GM18505 (cell line): Measurements from ENCODE around the gene TMEM51.

Experiments
- ATAC-seq: cut with Tn5 transposase; IDR thresholded peaks from one replicate; pipeline ENCODE4 v1.9.1; 2021; ENCODE audit not compliant: unreplicated experiment
- POLR2A ChIP-seq: IDR thresholded peaks from 4 replicates; pipeline ENCODE4 v1.6.1; 2011; ENCODE audit warnings: borderline replicate concordance; ENCODE audit not compliant: insufficient read depth, insufficient read length; ENCODE audit errors: extremely low read depth

TMEM51 gene

DNA sequence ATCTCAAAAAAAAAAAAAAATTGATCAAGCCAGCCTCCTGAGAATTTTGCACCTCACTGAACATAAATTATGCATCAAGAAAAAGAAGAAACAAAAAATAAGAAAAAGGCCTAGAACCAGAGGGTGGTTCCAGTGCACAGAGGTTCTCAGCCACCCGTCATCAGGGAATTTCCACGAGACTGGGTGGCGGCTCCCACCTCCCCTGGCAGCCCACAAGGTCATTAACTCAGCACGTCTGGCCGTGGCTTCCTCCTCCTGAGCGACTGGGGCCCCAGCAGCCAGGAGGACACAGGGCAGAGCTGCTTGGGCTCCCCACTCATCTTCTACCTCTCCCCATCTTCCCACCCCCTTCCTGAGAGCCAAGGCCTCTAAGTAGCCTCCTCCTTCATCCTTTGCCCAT is 15.7 kb upstream of the TMEM51 start:
- TF ChIP-seq POLR2A, result no peak
- no peak for ATAC-seq

DNA sequence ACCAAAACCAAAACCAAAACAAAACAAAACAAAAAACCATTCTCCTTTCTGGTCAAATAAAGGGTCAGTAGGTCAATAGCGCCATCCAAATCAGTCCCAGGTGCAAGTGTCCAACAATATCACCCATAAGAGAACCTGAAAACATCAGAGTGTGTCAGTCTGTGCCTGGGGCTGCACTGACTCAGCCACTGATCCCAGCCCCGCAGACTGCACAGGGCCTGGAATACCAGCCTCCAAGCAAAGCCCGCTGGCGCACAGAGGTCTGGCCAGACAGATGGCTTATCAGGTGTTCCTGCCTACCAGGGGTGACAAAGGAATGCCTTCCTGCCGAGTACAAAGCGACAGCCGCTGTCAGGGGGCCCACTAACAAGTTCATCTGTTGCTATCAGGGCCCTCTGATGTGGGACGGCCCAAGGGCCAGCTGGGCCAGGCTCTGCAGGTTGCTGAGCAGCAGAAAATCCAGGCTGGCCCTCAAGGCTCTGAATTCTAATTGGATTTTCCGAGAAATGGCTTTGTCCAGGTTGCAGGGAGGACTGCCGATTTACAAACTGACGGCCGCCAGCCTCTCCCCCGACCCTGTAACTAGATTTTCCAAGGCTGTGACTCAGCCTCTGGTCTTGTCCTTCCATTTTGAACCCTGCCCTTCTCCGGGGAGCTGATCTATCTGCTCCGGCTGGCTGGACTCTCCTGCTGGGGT is 13.7 kb upstream of the TMEM51 start:
- TF ChIP-seq POLR2A, result no peak
- ATAC-seq, result no peak

DNA sequence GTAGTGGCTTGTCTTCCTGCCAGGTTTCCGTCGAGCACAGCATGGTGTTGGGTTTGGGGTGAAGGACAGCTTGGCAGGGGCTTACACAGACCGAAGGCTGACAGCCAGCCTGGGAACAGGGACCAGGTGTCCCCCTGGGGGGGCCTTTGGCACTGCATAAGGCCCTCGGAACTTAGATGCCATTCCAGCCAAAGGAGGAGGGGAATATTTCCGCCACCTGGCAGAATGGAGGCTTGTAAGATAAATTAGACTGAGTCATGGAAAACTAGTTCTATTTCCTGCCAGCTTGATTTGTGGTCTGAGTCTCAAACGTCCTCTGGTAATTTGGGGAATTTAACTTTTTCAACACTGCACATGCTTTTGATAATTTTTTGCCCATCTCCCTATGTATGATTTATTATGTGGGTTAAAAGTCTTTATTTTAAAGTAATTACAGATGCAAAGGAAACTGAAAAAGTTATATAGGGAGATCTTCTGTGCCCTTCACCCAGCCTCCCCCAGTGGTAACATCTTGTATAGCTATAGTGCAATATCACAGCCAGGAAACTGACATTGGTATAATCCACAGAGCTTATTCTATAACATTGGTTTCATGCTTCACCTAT is 11.5 kb upstream of the TMEM51 start:
- no peak for ATAC-seq
- TF ChIP-seq POLR2A, result no peak

DNA sequence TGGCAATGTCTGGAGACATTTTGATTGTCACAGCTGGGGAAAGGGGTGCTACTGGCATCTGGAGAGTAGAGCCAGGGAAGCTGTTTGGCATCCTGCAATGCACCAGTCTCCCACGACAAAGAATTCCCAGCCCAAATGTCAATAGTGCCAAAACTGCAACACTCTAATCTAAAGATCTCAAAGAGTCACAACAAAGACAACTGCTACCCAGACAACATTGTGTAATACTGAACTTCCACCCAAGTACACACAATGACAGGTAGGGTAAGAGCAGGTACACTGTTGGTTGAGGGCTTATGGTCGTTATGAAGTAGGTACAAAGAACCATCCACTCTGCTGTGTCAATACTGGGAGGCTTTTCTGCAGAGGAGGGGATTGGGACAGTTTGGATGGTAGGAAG is 8.2 kb upstream of the TMEM51 start:
- no peak for TF ChIP-seq POLR2A
- no peak for ATAC-seq

DNA sequence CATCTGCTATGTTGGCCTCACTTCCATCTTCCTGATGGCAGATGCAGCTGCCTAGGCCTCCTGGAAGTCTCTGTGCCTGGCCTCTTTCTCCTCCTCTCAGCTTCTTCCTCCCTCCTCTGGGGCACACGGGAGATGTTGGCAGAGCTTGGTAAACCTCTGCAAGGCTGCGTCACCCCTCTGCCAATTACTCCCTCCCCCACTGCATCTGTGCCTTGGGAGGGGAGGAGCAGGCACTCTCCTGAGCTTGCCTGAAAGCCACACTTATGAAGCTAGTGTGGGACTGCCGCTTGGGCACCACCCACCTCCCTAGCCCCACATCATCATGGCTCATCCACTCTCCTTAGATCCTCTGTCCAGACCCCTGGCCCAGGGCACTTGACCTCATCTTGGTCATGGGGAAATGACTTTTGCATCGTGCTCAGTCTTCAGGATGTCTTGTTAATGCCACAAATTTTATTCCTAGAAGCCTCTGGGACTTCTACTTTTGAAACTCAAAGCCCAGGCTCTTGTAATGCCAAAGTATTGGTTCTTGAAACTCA is 7.3 kb upstream of the TMEM51 start:
- no peak for TF ChIP-seq POLR2A
- no peak for ATAC-seq

DNA sequence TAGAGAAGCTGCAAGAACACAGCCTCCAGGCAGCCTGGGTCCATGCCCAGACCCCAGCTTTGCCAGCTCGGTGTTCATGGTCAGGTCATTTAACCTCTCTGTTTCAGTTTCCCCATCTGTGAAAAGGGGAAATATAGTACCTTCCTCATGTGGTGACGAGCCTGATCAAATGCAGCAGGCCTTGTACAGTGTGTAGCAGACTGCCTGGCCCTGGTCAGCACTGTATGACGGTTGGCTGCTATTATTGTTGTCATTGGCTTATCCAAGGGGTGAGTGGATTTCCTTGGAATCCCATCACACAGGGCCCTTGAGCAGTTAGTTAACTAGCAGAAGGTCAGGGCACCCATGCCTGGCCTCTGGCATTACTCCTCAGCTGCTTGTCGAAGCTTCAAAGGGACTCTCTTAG is 6.6 kb upstream of the TMEM51 start:
- ATAC-seq, result no peak
- no peak for TF ChIP-seq POLR2A

DNA sequence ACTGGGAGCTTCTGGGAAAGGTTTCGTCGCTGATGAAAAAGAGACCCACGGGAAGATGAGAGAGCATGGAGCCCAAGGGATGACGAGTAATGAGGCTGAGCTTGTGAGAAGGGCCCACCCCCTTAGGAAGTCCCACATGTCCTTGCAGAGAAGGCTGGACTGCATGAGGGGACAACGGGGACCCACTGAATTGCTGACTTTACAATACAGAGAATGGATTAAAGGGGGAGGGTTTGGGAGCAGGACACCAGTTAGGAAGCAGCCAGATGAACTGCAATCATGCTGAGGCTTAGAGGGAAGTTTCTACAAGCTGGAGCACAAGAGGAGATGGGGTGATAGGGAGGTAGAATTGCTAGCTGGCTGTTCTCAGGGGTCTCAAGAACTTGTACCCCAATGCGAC is 5.5 kb upstream of the TMEM51 start:
- no peak for ATAC-seq
- TF ChIP-seq POLR2A, result no peak

DNA sequence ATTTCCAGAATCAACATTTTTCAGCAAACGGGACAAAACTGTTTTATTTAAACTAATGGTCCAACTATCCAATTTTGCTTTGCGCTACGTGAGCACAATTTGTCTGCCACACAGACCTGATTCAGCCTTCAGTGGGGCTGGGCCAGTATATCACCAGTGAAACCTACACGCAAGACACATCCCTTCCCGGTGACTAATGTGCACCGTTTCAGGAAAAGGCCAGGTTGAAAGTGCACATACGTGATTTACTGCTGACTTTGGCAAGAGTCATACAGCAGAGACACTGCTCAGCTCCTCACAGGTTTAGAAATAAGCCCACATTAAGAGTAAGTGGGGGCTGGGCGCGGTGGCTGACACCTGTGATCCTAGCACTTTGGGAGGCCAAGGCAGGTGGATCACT is 5.1 kb upstream of the TMEM51 start:
- ATAC-seq, result no peak

DNA sequence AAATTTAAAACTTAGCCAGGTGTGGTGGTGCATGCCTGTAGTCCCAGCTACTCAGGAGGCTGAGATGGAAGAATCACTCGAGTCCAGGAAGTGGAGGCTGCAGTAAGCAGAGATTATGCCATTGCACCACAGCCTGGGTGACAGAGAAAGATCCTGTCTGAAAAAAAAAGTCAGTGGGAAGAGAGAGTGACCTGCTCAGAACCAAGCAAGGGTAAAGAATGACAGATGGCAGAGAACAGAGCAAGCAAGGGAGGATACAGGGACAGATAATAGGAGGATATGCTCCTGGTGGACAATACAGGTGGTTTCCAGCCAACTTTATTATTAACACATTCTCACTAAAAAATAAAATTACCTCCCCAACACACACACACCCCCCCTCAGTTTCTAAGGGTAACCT is 4.6 kb upstream of the TMEM51 start:
- ATAC-seq, result no peak
- no peak for TF ChIP-seq POLR2A

More for the DNA sequence above, 5.1 kb upstream of the TMEM51 start:
- no peak for TF ChIP-seq POLR2A

DNA sequence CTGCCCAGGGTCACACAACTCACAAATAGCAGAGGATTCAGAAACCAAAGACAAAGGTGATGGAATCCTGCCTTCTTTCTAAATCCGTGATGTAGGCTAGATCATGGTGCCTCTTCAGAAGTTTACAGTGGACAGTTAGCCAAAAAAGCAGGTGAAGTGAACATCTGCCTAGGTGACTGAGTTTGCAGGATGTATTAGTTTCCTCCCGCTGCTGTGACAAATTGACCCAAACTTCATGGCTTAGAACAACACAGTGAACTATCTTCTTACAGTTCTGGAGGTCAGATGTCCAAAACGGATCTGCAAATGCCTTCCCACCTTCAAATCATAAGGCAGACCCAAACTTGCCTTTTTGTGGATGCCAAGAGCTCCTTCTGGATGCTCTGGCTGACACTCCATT is 3.2 kb upstream of the TMEM51 start:
- no peak for TF ChIP-seq POLR2A
- ATAC-seq, result no peak

DNA sequence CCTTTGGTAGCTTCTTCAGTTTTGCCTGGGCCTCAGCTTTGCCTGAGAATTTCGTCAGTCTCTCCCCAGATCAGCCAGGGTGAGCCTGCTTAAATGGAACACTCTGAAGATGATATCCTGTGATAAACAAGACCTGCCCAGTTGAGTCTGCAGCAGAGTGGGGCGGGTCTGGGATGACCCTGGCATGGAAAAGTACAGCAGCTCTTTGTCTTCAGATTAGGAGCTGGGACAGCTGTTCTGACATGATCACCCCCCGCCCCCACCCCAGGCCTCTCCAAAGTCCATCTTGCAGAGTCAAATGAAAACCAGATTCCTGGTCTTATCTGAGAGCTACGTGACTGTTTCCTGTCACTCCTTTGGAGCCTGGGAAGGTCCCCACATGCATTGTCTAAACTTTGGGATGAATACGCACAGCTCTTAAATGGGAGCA is 2.2 kb upstream of the TMEM51 start:
- no peak for TF ChIP-seq POLR2A
- no peak for ATAC-seq

DNA sequence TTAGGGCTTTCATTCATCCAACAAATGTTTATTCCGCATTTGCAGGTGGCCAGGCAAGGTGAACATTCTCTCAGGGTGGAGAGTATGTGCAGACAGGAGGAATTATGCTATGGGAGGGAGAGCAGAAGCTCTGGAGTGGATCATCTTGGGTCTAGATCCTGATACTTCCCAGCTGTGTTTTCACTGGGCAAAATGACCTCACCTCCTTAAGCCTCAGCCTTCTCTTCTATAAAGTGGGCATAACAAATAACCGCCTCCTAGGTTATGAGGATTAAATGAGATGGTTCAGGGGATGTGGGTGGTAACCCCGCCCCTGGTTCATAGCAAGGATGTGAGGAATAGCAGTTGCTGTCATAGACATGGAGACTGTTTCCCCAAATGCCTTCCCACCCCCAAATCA is 1.7 kb upstream of the TMEM51 start:
- TF ChIP-seq POLR2A, result no peak
- ATAC-seq, result no peak

DNA sequence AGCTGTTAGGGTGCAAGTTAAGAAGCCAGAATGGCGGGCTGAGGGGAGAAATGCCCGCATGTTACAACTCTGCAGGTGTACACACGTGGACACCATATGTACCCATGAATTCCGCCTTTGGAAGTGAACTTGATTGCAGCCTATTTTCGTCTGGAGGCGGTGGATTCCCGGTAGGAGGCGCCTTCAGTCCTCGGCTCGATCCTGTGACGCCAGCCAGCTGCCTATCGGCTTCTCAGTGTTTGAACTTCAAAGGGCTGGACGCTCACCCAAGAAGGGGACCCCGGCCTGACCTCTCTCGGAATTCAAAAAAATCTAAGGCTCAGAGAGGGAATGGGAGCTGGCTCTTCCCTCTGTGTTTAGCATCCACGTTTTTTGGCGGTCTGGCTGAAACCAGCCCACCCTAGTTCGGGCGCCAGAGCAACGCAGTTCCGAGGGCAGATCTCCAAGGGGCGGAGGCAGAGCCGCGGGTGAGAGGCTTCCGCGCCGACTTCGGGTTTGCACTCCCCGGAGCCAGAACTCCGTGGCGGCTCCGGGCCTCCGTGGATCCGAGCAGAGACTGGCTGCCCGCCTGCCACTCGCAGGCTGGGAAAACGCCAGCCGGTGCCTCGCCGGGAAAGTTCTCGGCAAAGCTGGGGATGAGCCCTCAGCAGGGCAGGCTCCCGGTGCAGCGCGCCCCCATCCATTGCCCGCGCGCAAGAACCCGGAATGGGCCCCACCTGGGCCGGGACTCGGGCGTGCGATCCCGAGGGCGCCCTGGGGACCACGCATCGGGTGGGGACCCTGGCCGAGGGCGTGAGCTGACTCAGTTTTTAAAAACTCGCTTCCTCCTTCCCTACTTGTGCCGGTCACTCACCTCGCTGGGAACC is 996 bp upstream of the TMEM51 start:
- no peak for ATAC-seq
- no peak for TF ChIP-seq POLR2A
